Measurements from ENCODE around the gene MMP26. TPM values are rescaled to one million over a fixed set of nuclear protein-coding genes. Genes with fewer than 3 reads are reported as not detected.

MMP26 gene
- total and polyA plus RNA-seq, 4 donors, result not detected

GRCh38 chr11:4665424-4665823, 39.2 kb upstream of the MMP26 start:
- no peak overlapping the region for H3K4me3 ChIP-seq (ENCODE audit: low read depth in 1 of 3, low read length in 3 of 3)
- peaks cover 0 to 4% (median 0%) of the 10 kb centered on the region in 4 donors for H3K27me3 ChIP-seq (ENCODE audit: control insufficient read depth in 4 of 4, insufficient read depth in 4 of 4, low read length in 3 of 4)
- no peak overlapping the region for H3K9ac ChIP-seq (ENCODE audit: low read depth in 1 of 2, low read length in 2 of 2)
- H3K9me3 ChIP-seq (ENCODE audit: control insufficient read depth in 4 of 4, low read length in 3 of 4), result no peaks in the 10 kb centered on the region
- no peak for TF ChIP-seq FOXA1 (IDR thresholded peaks at IDR 0.05)
- TF ChIP-seq RAD21 (IDR thresholded peaks at IDR 0.05), result no peak
- TF ChIP-seq, protein P1, sequence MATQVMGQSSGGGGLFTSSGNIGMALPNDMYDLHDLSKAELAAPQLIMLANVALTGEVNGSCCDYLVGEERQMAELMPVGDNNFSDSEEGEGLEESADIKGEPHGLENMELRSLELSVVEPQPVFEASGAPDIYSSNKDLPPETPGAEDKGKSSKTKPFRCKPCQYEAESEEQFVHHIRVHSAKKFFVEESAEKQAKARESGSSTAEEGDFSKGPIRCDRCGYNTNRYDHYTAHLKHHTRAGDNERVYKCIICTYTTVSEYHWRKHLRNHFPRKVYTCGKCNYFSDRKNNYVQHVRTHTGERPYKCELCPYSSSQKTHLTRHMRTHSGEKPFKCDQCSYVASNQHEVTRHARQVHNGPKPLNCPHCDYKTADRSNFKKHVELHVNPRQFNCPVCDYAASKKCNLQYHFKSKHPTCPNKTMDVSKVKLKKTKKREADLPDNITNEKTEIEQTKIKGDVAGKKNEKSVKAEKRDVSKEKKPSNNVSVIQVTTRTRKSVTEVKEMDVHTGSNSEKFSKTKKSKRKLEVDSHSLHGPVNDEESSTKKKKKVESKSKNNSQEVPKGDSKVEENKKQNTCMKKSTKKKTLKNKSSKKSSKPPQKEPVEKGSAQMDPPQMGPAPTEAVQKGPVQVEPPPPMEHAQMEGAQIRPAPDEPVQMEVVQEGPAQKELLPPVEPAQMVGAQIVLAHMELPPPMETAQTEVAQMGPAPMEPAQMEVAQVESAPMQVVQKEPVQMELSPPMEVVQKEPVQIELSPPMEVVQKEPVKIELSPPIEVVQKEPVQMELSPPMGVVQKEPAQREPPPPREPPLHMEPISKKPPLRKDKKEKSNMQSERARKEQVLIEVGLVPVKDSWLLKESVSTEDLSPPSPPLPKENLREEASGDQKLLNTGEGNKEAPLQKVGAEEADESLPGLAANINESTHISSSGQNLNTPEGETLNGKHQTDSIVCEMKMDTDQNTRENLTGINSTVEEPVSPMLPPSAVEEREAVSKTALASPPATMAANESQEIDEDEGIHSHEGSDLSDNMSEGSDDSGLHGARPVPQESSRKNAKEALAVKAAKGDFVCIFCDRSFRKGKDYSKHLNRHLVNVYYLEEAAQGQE (IDR thresholded peaks at IDR 0.05), result no peak
- H3K27ac ChIP-seq (ENCODE audit: low read depth in 1 of 2, low read length in 2 of 2), result no peak overlapping the region
- no peak for DNase-seq (ENCODE audit: low spot score)
- H3K36me3 ChIP-seq (ENCODE audit: control insufficient read depth in 4 of 4, insufficient read depth in 3 of 4, low read depth in 1 of 4, low read length in 3 of 4), result no peaks in the 10 kb centered on the region
- 69% methylated on average over 2 of the region's 2 CpGs for WGBS
- H3K4me1 ChIP-seq (ENCODE audit: control insufficient read depth in 4 of 4, insufficient read depth in 4 of 4, low read length in 3 of 4), result no peaks in the 10 kb centered on the region

DNA sequence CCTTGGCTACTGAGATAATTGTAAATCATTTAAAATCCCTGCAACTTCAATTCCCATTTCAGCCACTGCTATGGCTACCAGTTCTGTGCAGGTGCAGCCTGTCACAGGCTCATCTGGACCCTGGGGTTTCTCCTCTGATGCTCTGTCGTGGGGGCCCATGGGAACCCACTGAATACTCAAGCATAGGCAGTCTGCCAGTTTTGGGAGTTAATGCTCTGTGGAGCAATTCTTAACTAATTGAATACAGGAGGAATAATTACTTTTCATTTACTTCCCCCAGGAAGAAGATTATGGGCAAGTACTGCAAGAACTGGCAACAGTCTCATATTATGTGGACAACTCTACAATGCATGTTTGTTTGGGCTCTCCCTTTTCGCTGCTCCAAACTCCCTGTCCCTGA, 32.8 kb upstream of the MMP26 start:
- Histone ChIP-seq H3K4me3 (ENCODE audit: low read depth in 1 of 3, low read length in 3 of 3) (no peak overlapping the region), H3K9me3 (ENCODE audit: control insufficient read depth in 4 of 4, low read length in 3 of 4) (no peaks in the 10 kb centered on the region), H3K9ac (ENCODE audit: low read depth in 1 of 2, low read length in 2 of 2) (no peak overlapping the region), H3K27ac (ENCODE audit: low read depth in 1 of 2, low read length in 2 of 2) (no peak overlapping the region), H3K36me3 (ENCODE audit: control insufficient read depth in 4 of 4, insufficient read depth in 3 of 4, low read depth in 1 of 4, low read length in 3 of 4) (no peaks in the 10 kb centered on the region), H3K4me1 (ENCODE audit: control insufficient read depth in 4 of 4, insufficient read depth in 4 of 4, low read length in 3 of 4) (no peaks in the 10 kb centered on the region), H3K27me3 (ENCODE audit: control insufficient read depth in 4 of 4, insufficient read depth in 4 of 4, low read length in 3 of 4) (no peaks in the 10 kb centered on the region)
- 77% methylated on average over 2 of the region's 2 CpGs for WGBS
- TF ChIP-seq RXRA (IDR thresholded peaks at IDR 0.05) (no peak), FOXA1 (IDR thresholded peaks at IDR 0.05) (no peak), NR2F2 (IDR thresholded peaks at IDR 0.05) (no peak), ATF3 (IDR thresholded peaks at IDR 0.05) (no peak), HNF4G (IDR thresholded peaks at IDR 0.05) (no peak), EGR1 (IDR thresholded peaks at IDR 0.05; ENCODE audit: low read depth in 2 of 2) (no peak), JUND (IDR thresholded peaks at IDR 0.05) (no peak), FOXA2 (IDR thresholded peaks at IDR 0.05) (no peak), HNF4A (conservative IDR thresholded peaks at IDR 0.05) (no peak), GABPA (IDR thresholded peaks at IDR 0.05 in 1 of 2, conservative IDR thresholded peaks at IDR 0.05 in 1 of 2) (no peak), YY1 (IDR thresholded peaks at IDR 0.05) (no peak), SP1 (IDR thresholded peaks at IDR 0.05) (no peak)
- TF ChIP-seq, protein P1 (IDR thresholded peaks at IDR 0.05), result no peak
- TF ChIP-seq, protein P2, sequence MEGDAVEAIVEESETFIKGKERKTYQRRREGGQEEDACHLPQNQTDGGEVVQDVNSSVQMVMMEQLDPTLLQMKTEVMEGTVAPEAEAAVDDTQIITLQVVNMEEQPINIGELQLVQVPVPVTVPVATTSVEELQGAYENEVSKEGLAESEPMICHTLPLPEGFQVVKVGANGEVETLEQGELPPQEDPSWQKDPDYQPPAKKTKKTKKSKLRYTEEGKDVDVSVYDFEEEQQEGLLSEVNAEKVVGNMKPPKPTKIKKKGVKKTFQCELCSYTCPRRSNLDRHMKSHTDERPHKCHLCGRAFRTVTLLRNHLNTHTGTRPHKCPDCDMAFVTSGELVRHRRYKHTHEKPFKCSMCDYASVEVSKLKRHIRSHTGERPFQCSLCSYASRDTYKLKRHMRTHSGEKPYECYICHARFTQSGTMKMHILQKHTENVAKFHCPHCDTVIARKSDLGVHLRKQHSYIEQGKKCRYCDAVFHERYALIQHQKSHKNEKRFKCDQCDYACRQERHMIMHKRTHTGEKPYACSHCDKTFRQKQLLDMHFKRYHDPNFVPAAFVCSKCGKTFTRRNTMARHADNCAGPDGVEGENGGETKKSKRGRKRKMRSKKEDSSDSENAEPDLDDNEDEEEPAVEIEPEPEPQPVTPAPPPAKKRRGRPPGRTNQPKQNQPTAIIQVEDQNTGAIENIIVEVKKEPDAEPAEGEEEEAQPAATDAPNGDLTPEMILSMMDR (IDR thresholded peaks at IDR 0.05; ENCODE audit: low read depth, low read length, missing input control), result no peak
- TF ChIP-seq, protein P3, sequence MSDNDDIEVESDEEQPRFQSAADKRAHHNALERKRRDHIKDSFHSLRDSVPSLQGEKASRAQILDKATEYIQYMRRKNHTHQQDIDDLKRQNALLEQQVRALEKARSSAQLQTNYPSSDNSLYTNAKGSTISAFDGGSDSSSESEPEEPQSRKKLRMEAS (IDR thresholded peaks at IDR 0.05), result no peak
- TF ChIP-seq, protein P4, sequence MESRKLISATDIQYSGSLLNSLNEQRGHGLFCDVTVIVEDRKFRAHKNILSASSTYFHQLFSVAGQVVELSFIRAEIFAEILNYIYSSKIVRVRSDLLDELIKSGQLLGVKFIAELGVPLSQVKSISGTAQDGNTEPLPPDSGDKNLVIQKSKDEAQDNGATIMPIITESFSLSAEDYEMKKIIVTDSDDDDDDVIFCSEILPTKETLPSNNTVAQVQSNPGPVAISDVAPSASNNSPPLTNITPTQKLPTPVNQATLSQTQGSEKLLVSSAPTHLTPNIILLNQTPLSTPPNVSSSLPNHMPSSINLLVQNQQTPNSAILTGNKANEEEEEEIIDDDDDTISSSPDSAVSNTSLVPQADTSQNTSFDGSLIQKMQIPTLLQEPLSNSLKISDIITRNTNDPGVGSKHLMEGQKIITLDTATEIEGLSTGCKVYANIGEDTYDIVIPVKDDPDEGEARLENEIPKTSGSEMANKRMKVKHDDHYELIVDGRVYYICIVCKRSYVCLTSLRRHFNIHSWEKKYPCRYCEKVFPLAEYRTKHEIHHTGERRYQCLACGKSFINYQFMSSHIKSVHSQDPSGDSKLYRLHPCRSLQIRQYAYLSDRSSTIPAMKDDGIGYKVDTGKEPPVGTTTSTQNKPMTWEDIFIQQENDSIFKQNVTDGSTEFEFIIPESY (IDR thresholded peaks at IDR 0.05), result no peak
- no peak for DNase-seq (ENCODE audit: low spot score)
